Stromal cell of bone marrow (primary cell): Measurements from ENCODE around the gene C1orf174.
"Not testable (repeated sequence)": the region's sequence is repeated elsewhere in the genome, so short reads cannot be mapped to it uniquely, and the experiment has no call there.

Source experiments
- DNase-seq: peaks from one replicate; pipeline ENCODE4 v3.0.0-alpha.2; 2012; ENCODE audit warnings: low read depth

C1orf174 gene

DNA sequence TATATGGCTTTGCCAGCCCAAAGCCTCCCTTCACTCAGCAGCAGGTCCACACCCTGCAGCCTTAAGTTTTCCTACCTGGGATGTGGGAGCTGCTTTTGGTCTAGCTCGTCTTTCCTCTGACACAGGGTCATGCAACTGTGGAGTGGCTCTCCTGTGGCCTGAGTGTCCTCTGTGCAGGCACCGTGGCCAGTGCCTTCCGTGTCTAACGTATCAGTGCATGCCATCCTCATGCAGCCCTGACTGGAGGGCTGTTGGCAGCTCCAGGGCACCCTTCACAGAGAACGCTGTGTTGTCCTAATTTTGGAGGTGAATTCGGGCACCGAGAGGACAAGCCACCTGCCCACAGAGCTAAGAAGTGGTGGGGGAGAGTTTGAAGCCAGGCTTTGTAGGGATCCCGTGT, 25.7 kb upstream of the C1orf174 start:
- DNase-seq: no peak

- DNase-seq: no peak
Measured at GRCh38 chr1:3925256-3925655, 25.2 kb upstream of the C1orf174 start.

- DNase-seq: no peak
Measured at GRCh38 chr1:3924825-3925220, 24.8 kb upstream of the C1orf174 start.

GRCh38 chr1:3924186-3924824, 24.2 kb upstream of the C1orf174 start:
- DNase-seq: no peak

DNA sequence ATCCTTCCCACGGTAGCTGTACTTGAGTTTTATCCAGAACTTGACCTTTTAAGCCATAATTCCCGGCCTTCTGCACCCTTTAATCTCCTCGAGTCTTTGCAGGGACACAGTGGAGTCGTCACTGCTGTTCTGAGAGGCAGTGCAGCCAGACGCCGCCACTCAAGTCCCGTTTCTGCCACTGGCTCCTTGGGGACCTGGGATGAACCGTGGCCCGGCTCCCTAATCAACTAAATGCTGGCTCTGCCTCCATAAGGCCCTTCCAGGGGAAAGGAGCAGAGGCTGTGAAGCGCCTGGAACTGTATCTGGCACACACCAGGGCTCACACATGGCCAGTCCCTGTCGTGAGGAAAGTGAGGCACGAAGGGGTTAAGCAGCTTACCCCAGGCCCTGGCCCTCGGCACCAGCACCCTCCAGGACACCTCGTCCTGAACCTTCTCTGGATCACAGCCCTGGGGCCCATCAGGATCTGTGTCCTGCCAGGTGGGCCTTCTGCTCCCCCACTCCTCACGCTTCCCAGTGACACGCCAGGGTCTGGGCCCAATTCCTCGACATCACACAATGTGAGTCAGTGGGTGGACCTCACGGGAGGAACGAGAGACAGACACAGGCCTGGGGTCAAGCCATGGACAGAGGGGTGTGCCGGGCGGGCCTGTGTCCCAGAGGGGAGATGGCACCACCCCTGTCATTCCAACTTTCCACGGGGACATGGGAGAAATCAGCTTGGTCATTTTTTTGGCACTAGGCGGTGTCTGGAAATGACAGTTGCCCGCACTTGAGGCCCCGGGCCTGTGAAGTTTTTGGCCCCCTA, 23.5 kb upstream of the C1orf174 start:
- DNase-seq: no peak

GRCh38 chr1:3922851-3923250, 22.8 kb upstream of the C1orf174 start:
- DNase-seq: no peak

GRCh38 chr1:3922201-3922725, 22.2 kb upstream of the C1orf174 start:
- no peak for DNase-seq

GRCh38 chr1:3921765-3922164, 21.7 kb upstream of the C1orf174 start:
- no peak for DNase-seq

DNA sequence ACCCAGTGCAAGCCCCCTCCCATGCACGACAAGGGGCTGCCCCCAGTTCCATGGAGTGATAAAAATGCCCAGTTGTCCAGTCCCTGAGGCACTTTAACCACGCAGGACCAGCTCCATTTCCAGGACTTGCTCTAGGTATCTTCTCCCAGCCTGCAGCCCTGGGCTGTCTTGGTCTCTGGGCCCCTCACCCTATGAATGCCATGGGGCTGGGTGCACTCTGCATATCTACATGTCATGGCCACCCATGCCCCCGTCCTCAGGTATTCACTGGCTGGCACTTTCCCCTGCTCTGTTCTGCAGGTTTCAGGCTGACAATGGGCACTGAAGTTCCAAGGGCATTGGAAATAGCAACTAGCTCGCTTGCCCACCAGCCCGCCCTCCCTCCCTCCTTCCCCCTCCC, 19.6 kb upstream of the C1orf174 start:
- DNase-seq: no peak

DNA sequence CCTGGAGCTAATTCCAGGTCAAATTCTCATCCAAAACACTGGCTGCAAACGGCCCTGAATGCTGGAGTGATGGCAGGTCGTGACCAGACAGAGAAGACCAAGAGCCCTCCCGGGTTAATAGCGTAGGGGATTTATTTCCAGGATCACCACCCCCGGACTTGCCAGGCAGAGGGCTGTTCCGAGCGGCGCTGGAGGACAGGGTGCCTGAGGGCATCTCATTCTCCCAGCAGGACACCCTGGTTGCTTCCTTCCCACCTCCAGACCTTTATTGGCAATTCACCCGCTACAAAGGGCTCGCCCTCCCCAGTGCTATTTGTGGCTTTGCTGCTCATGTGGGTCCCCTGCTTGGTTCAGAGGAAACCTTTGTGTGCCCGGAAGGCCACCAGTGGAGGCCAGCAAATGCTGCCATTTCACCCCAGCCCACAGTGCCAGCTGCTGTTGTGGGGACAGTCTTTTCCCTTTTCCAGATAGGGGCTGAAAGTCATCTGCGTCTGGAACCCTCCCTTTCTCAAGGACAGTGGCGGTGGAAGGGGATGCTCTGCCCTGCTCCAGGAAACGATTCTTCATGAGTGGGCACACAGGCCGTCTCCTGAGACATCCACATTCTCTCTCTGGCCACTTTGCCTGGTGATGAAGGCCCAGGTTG, 19.0 kb upstream of the C1orf174 start:
- no peak for DNase-seq

DNA sequence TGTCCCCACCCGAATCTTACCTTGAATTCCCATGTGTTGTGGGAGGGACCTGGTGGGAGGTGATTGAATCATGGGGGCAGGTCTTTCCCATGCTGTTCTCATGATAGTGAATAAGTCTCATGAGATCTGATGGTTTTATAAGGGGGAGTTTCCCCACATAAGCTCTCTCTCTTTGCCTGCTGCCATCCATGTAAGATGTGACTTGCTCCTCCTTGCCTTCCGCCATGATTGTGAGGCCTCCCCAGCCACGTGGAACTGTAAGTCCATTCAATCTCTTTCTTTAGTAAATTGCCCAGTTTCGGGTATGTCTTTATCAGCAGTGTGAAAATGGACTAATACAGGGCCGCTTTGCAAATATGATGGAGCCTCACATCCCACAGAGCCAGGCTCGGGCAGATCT, 18.3 kb upstream of the C1orf174 start:
- DNase-seq: not testable (repeated sequence)

- no peak for DNase-seq
Measured at GRCh38 chr1:3917761-3918160, 17.7 kb upstream of the C1orf174 start.

DNA sequence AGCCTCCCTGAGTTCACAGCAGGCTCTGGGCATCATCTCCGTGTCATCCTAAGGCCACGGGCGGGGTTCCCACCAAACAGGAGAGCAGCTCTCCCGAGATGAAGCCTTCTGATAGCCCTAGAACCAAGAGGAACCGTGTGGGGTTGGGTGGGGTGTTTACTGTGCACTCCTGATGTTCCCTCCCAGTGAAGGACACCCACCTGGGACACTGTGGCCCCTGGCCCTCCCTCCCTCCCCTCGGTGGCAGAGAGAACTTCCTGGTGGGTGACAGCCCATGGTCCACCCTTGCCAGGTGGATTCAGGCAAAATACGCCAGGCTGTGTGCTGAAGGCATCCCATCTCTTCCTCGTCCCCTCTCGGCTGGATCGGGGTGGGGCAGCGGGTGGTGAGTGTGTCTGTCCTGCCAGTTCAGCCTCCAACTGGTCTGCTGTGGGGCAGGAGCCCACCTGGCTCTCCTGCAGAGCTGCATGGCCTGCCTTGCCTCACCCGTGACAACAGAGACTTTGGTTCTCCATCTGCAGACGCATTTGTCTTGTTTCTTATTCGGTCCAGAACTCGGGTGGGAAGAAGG, 15.6 kb upstream of the C1orf174 start:
- no peak for DNase-seq

DNA sequence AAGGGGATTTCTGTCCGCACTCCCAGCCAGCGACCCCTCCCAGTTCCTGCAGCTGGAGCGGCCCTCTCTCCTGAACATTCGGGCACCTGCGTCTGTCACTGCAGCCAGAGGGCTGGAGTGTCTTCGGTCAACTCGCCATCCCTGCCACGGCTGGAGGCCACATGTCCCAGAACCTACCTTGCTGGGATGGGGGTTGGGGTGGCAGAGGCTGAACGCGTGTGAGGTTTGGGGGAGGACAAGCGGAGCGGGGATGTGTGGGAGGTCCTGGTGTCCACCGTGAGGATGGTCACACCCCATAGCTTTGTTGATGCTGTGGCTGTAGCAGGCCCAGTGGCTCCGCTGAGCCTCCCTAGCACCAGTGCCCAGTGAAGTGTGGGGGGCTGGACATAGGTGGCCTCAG, 14.8 kb upstream of the C1orf174 start:
- no peak for DNase-seq

DNA sequence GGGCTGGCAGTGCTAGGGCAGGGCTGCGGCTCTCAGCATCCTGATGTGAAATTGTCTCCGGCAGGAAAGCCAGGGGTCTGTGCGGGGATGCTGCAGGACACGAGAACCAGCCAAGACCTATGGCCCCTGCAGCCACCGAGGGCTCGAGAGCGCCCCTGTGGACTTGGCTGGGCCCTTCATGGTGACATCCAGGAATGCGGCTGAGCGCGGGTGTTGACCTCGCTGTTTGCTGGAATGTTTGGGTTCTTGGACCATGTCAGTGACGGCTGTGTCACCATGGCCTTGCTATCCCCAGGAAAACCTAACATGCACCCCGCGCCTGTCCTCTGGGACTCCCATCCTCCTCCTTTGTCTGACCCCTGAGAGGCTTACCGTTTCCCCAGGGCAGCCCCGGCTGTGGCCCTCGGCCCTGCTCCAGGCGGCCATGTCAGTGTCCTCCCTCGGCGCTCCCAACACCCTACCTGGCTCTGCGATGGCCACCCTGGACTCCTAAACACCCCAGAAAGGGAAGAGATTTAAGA, 14.3 kb upstream of the C1orf174 start:
- DNase-seq: no peak

GRCh38 chr1:3912809-3913685, 13.0 kb upstream of the C1orf174 start:
- DNase-seq: no peak

- DNase-seq: no peak
Measured at GRCh38 chr1:3911981-3912808, 12.1 kb upstream of the C1orf174 start.

DNA sequence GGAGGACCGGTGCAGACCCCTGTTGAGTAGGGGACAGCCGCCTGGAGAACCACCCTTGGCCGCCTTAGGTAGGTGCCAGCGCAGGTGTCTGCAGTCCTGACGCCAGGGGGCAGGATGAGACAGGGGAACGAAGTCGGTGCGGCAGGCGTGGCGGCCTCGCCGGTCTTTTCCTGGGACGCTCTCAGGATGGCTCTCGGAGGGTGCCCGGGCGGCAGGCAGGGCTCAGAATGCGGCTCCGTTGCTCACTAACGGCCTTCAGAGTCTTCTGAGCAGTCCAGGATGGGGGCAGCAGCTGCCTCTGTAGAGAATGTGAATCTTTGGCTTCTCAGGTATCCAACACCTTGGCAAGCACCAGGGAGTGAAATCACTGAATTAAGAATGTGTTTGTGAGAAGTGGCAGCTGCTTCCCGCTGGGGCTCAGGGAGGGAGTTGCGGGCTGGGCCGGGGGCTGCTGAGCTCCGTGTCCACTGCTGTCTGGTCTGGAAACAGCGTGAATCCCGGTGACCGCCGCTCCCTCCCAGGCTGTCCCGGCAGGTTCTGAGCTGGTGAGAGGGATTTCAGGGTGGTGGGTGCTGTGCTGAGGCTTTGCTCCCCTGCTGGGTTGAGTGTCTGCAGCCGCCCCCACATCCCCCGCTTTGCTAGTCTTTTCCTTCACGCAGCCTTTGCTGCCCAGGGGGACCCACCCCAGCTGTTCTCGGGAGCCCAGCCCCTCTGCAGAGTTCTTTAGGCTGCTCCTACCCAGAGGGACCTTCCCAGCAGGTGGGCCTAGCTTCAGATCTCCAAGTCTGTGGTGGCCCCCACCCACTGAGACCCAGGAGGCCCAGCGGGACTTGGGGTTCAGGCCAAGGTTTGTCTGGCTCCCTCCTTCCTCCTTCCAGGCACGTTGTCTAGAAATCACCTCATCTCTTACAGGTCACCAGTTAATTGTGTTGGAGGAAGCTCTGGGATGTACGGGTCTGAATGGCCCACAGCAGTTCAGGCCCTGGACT, 11.1 kb upstream of the C1orf174 start:
- no peak for DNase-seq

GRCh38 chr1:3910049-3910731, 10.1 kb upstream of the C1orf174 start:
- DNase-seq: no peak
